Glutamatergic neuron (in vitro differentiated cells): ENCODE measurements around the gene C1orf159. TPM values are rescaled to one million over a fixed set of nuclear protein-coding genes. Genes with fewer than 3 reads are reported as not detected.

Experiments
- DNase-seq: peaks from one replicate; pipeline ENCODE4 v3.0.0; 2022
- H3K27ac Mint-ChIP-seq: one replicate; pipeline ENCODE4 v1.8.0; 2020; ENCODE audit warnings: mild to moderate bottlenecking, mixed read lengths, inconsistent platforms; ENCODE audit not compliant: unreplicated experiment
- H3K27me3 Mint-ChIP-seq: one replicate; pipeline ENCODE4 v1.8.0; 2020; ENCODE audit warnings: mild to moderate bottlenecking, moderate library complexity, mixed read lengths, inconsistent platforms; ENCODE audit not compliant: unreplicated experiment
- H3K36me3 Mint-ChIP-seq: one replicate; pipeline ENCODE4 v1.8.0; 2020; ENCODE audit warnings: mild to moderate bottlenecking, mixed read lengths, inconsistent platforms; ENCODE audit not compliant: unreplicated experiment
- H3K4me1 Mint-ChIP-seq: one replicate; pipeline ENCODE4 v1.8.0; 2020; ENCODE audit warnings: mild to moderate bottlenecking, low read depth, mixed read lengths, inconsistent platforms; ENCODE audit not compliant: unreplicated experiment
- H3K4me3 Mint-ChIP-seq: one replicate; pipeline ENCODE4 v1.8.0; 2020; ENCODE audit warnings: mild to moderate bottlenecking, mixed read lengths, inconsistent platforms; ENCODE audit not compliant: unreplicated experiment
- H3K9me3 Mint-ChIP-seq: one replicate; pipeline ENCODE4 v1.8.0; 2020; ENCODE audit warnings: mild to moderate bottlenecking, moderate library complexity, mixed read lengths, inconsistent platforms; ENCODE audit not compliant: unreplicated experiment
- CTCF ChIP-seq: fragments of 200-600 bp; sonication (generic); IDR thresholded peaks from one replicate; pipeline ENCODE4 v1.5.0; 2021; ENCODE audit not compliant: partially characterized antibody, unreplicated experiment
- total RNA-seq: library from RNA; stranded (reverse); fragmentation: NEBNext Ultra II Directional; extraction: Animal tissue kit (Norgen Biotek cat#: 25700); gene quantifications from one replicate; pipeline ENCODE4 v1.2.1, GENCODE V29; 2021; ENCODE audit not compliant: unreplicated experiment

C1orf159 gene
- total RNA-seq, 1 donor from 2014 or later = 24.5 TPM

- TF ChIP-seq CTCF = no peak
- Mint-ChIP-seq H3K4me1 (peaks cover 21% of the 10 kb centered on the region), H3K36me3 (no peaks in the 10 kb centered on the region), H3K4me3 (no peak overlapping the region), H3K27me3 (peaks cover 20% of the 10 kb centered on the region), H3K9me3 (peaks cover 18% of the 10 kb centered on the region), H3K27ac (no peak overlapping the region)
- DNase-seq = no peak
These were observed 5.8 kb upstream of the C1orf159 start for GRCh38 chr1:1121611-1122077.

DNA sequence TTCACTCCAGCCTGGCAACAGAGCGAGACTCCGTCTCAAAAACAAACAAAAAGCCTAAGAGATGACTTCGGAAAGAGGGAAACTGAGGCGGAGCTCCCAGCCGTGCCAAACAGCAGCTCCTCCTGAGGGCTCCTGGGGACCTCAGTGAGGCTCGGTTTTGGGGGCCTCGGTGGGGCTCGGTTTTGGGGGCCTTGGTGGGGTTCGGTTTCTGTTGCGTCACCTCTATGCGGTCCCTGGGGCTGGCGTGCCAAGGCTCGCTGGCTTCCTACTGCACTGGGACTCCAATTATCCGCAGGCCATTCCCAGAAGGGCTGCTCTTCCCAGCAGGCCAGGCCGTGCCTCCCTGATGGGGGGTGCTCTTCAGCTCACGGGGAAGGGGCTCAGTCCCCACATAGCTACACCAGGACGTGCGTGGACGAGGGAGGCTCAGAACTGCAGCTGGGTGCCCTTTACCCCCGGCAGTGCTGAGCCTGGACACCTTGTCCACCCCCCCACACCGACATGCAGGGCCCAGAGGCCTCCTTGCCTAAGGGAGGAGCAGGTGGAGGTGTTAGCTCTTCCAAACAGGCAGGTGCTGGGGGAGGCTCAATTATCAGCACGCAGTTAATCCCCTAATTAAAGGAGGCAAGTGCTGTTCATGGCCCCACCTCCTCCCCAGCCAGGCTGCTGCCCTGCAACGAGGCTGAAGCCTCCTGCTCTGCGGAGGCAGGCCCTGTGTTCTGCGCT lies 5.1 kb upstream of the C1orf159 start:
- H3K9me3 Mint-ChIP-seq = peaks cover 18% of the 10 kb centered on the region
- DNase-seq = no peak
- H3K27ac Mint-ChIP-seq = no peak overlapping the region
- no peak for TF ChIP-seq CTCF
- H3K36me3 Mint-ChIP-seq = no peaks in the 10 kb centered on the region
- peak overlapping the region; percentile 7 for H3K4me3 Mint-ChIP-seq
- peaks cover 18% of the 10 kb centered on the region for H3K27me3 Mint-ChIP-seq
- H3K4me1 Mint-ChIP-seq = peaks cover 21% of the 10 kb centered on the region

DNA sequence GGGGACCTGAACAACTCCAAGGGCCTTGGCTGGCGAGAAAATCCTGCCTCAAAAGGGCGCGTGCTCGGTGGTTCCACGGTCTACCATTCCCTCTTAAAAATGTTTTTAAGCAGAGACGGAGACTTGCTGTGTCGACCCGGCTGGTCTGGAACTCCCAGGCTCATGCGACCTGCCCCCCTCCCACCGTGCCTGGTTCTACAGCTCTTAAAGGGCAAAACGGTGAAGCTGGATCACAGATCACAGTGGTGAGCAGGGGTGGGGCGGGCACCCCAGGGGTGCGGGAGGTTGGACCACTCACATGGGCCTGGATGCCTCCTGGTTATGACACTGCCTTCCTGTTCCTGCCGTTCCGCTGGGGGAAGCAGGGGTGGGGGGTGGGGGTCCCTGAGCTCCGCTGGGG lies 4.2 kb upstream of the C1orf159 start:
- Mint-ChIP-seq H3K4me1 (peaks cover 21% of the 10 kb centered on the region), H3K36me3 (no peaks in the 10 kb centered on the region), H3K4me3 (no peak overlapping the region), H3K27ac (no peak overlapping the region), H3K9me3 (peaks cover 19% of the 10 kb centered on the region), H3K27me3 (peaks cover 18% of the 10 kb centered on the region)
- TF ChIP-seq CTCF = no peak
- no peak for DNase-seq

DNA sequence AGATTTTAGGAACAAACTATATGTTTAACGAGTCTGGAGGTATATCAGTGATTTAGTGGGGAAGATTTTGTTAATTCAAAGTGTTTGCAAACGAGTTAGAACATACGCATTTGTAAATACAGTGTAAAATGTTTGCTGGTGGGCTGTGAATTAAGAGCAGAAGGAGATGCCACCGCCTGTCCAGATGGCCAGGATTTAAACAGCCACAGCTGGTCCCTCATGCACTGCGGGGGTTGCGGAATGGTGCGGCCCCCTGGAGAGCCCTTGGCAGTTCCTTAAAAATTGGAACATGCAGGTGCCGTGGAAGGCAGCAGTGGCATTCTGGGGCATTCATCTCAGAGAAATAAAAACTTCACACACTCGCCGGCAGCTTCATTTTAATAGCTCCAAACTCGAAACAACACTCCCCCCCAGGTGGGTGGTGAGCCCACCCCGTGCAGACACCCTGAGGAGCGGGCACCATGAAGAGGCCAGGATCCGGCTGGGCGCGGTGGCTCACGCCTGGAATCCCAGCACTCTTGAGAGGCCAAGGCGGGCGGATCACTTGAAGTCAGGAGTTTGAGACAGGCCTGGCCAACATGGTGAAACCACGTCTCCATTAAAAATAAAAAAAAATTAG lies 3.5 kb upstream of the C1orf159 start:
- H3K36me3 Mint-ChIP-seq = no peaks in the 10 kb centered on the region
- peak overlapping the region; percentile 73 for H3K4me3 Mint-ChIP-seq
- H3K9me3 Mint-ChIP-seq = peaks cover 23% of the 10 kb centered on the region
- peak overlapping the region; percentile 74 for H3K27ac Mint-ChIP-seq
- H3K4me1 Mint-ChIP-seq = peaks cover 21% of the 10 kb centered on the region
- no peak for TF ChIP-seq CTCF
- peaks cover 24% of the 10 kb centered on the region for H3K27me3 Mint-ChIP-seq
- DNase-seq = no peak

DNA sequence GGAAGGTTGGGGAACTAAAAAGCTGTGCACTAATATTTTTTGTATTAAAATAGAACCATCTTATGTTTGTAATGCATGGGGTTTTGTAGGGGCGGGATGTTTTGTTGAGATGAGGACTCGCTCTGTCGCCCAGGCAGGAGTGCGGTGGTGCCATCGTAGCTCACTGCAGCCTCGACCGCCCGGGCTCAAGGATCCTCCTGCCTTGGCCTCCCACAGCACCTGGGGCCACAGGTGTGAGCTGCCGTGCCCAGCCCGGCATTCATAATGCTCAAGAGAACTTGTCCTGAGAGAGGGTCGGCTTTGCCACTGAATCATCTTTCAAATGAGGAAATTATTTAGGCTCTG lies 3.0 kb upstream of the C1orf159 start:
- no peak for DNase-seq
- Mint-ChIP-seq H3K27me3 (peaks cover 21% of the 10 kb centered on the region), H3K27ac (peak overlapping the region; percentile 74), H3K9me3 (peaks cover 19% of the 10 kb centered on the region), H3K4me3 (peak overlapping the region; percentile 73), H3K36me3 (no peaks in the 10 kb centered on the region), H3K4me1 (peaks cover 18% of the 10 kb centered on the region)
- TF ChIP-seq CTCF = no peak
